Osteoblast (primary cell): Measurements from ENCODE around the gene TAB2. TPM values are rescaled to one million over a fixed set of nuclear protein-coding genes. Genes with fewer than 3 reads are reported as not detected.
A peak's percentile ranks its signal among the peaks of the same experiment; 100 is the strongest.

Experiments
- DNase-seq: peaks from one replicate; pipeline ENCODE4 v3.0.0; 2011; ENCODE audit warnings: low spot score, mixed read lengths; ENCODE audit not compliant: insufficient read length; ENCODE audit errors: missing footprints
- H2AFZ ChIP-seq: 2 replicates; pipeline ENCODE4 v1.6.0; 2011; ENCODE audit warnings: mild to moderate bottlenecking, low read length
- H3K27ac ChIP-seq: 2 replicates; pipeline ENCODE4 v1.5.1; 2011; ENCODE audit warnings: mild to moderate bottlenecking, low read depth, low read length, moderate library complexity
- H3K27me3 ChIP-seq: 2 replicates; pipeline ENCODE4 v1.6.0; 2012; ENCODE audit warnings: mild to moderate bottlenecking, control low read depth, inconsistent platforms, low read length, moderate library complexity; ENCODE audit not compliant: insufficient read depth
- H3K36me3 ChIP-seq: 2 replicates; pipeline ENCODE4 v1.5.1; 2011; ENCODE audit warnings: mild to moderate bottlenecking, low read length, control low read depth, moderate library complexity; ENCODE audit not compliant: insufficient read depth
- H3K4me1 ChIP-seq: 2 replicates; pipeline ENCODE4 v1.5.1; 2011; ENCODE audit warnings: mild to moderate bottlenecking, low read length, control low read depth, moderate library complexity; ENCODE audit not compliant: insufficient read depth
- H3K4me2 ChIP-seq: 2 replicates; pipeline ENCODE4 v1.6.0; 2011; ENCODE audit warnings: mild to moderate bottlenecking, low read length; ENCODE audit not compliant: insufficient read depth
- H3K4me3 ChIP-seq: fragments of 200-600 bp; sonication (generic); 3 replicates; pipeline ENCODE4 v1.5.1; 2012; ENCODE audit warnings: mild to moderate bottlenecking, low read length, inconsistent platforms; ENCODE audit not compliant: insufficient read depth
- H3K79me2 ChIP-seq: 2 replicates; pipeline ENCODE4 v1.6.0; 2012; ENCODE audit warnings: mild to moderate bottlenecking, low read length, control low read depth, inconsistent platforms; ENCODE audit not compliant: insufficient read depth
- H3K9me3 ChIP-seq: 2 replicates; pipeline ENCODE4 v1.5.1; 2011; ENCODE audit warnings: low read depth, low read length, control low read depth
- H4K20me1 ChIP-seq: 2 replicates; pipeline ENCODE4 v1.6.0; 2012; ENCODE audit warnings: mild to moderate bottlenecking, low read length, control low read depth; ENCODE audit not compliant: insufficient read depth
- CTCF ChIP-seq: IDR thresholded peaks from 2 replicates; pipeline ENCODE4 v1.5.1; 2011; ENCODE audit warnings: mild to moderate bottlenecking, low read depth, low read length, moderate library complexity; ENCODE audit errors: extremely low read depth
- total RNA-seq: library from RNA; depleted of rRNA; stranded (reverse); fragments of >200 nt; gene quantifications from 2 replicates; pipeline ENCODE4 v1.2.3, GENCODE V29; 2012

The TAB2 gene, protein sequence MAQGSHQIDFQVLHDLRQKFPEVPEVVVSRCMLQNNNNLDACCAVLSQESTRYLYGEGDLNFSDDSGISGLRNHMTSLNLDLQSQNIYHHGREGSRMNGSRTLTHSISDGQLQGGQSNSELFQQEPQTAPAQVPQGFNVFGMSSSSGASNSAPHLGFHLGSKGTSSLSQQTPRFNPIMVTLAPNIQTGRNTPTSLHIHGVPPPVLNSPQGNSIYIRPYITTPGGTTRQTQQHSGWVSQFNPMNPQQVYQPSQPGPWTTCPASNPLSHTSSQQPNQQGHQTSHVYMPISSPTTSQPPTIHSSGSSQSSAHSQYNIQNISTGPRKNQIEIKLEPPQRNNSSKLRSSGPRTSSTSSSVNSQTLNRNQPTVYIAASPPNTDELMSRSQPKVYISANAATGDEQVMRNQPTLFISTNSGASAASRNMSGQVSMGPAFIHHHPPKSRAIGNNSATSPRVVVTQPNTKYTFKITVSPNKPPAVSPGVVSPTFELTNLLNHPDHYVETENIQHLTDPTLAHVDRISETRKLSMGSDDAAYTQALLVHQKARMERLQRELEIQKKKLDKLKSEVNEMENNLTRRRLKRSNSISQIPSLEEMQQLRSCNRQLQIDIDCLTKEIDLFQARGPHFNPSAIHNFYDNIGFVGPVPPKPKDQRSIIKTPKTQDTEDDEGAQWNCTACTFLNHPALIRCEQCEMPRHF
- total RNA-seq = 28.2 and 34.8 TPM in 2 replicates

GRCh38 chr6:149317644-149318571 is at the start of gene TAB2:
TAB2 (plus strand) TSS chr6:149317712; CDS start chr6:149369998, 52,286 bp downstream.
- Histone ChIP-seq H2AFZ (peak within 1 kb of the TSS; percentile 78), H4K20me1 (peaks cover 42% of the 10 kb centered on the region), H3K36me3 (no peaks in the 10 kb centered on the region), H3K79me2 (peaks cover 59% of the 10 kb centered on the region), H3K4me1 (peaks cover 24% of the 10 kb centered on the region), H3K27ac (peak within 1 kb of the TSS; percentile 58), H3K9me3 (no peaks in the 10 kb centered on the region), H3K4me2 (peak within 1 kb of the TSS; percentile 92), H3K4me3 (peak within 1 kb of the TSS; percentile 90), H3K27me3 (no peaks in the 10 kb centered on the region)
- no peak for TF ChIP-seq CTCF
- peak; percentile 90 for DNase-seq

- Histone ChIP-seq H2AFZ (no peak overlapping the region), H3K79me2 (no peaks in the 10 kb centered on the region), H3K27me3 (peaks cover 30% of the 10 kb centered on the region), H3K4me1 (no peaks in the 10 kb centered on the region), H3K36me3 (no peaks in the 10 kb centered on the region), H3K4me3 (no peak overlapping the region), H3K27ac (no peak overlapping the region), H4K20me1 (no peaks in the 10 kb centered on the region), H3K4me2 (no peak overlapping the region), H3K9me3 (no peaks in the 10 kb centered on the region)
- DNase-seq = no peak
- no peak for TF ChIP-seq CTCF
Observed at GRCh38 chr6:149268146-149268545, 49.4 kb upstream of the TAB2 start.

GRCh38 chr6:149268768-149269167 is 48.7 kb upstream of the TAB2 start:
- H3K27me3 ChIP-seq = peaks cover 28% of the 10 kb centered on the region
- H3K4me1 ChIP-seq = no peaks in the 10 kb centered on the region
- no peaks in the 10 kb centered on the region for H4K20me1 ChIP-seq
- DNase-seq = no peak
- no peak overlapping the region for H3K4me3 ChIP-seq
- H3K9me3 ChIP-seq = no peaks in the 10 kb centered on the region
- H3K79me2 ChIP-seq = no peaks in the 10 kb centered on the region
- no peak overlapping the region for H2AFZ ChIP-seq
- H3K36me3 ChIP-seq = no peaks in the 10 kb centered on the region
- H3K4me2 ChIP-seq = no peak overlapping the region
- no peak for TF ChIP-seq CTCF
- no peak overlapping the region for H3K27ac ChIP-seq
